ENCODE data around the gene IGSF9B.

Gene IGSF9B

GRCh38 chr11:133968300-133968699, 11.5 kb upstream of the IGSF9B start:
- Histone ChIP-seq H3K27ac (ENCODE audit: low read length) (no peak overlapping the region), H3K9me3 (ENCODE audit: control insufficient read depth in 2 of 2, low read length in 2 of 2) (no peaks in the 10 kb centered on the region), H3K9ac (ENCODE audit: low read length in 2 of 2) (no peak overlapping the region), H3K4me3 (ENCODE audit: low read length in 2 of 2) (no peak overlapping the region), H3K27me3 (ENCODE audit: control insufficient read depth in 1 of 2, insufficient read depth in 2 of 2, low read length in 2 of 2) (peaks cover 0 to 3% of the 10 kb centered on the region in 2 donors), H3K4me1 (ENCODE audit: control insufficient read depth, insufficient read depth, low read length) (peaks cover 36% of the 10 kb centered on the region), H3K36me3 (ENCODE audit: control insufficient read depth in 2 of 2, insufficient read depth in 2 of 2, low read length in 2 of 2) (no peaks in the 10 kb centered on the region)

DNA sequence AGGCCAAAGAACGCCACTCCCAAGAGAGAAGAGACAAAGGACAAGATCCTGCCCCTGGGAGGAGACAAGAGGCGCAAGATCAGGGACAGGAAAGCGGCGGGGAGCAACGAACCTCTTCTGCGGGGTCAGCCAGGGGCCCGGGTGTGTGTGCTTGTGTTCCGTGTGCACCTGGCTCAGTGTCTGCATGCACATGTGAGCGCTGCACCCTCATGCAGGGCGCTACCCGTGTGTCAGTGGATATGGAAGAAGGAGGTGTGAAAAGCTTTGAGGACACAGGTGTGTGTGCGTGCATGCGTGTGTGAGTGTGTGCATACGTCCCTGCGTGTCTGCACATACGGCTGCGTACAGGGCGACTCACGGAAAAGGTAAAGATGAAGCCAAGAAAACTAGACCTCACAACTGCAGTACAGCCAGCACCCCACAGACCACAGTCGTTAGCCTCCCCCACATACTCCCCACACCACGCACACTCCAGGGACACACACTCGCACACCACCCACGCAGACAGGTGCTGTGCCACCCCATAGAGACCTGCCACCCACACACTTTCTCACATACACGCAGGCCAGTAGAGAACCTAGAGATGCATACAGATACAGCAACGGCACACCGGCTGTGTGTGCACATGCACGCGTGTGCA, 11.0 kb upstream of the IGSF9B start:
- Histone ChIP-seq H3K4me1 (ENCODE audit: control insufficient read depth, insufficient read depth, low read length) (peaks cover 39% of the 10 kb centered on the region), H3K9me3 (ENCODE audit: control insufficient read depth in 2 of 2, low read length in 2 of 2) (no peaks in the 10 kb centered on the region), H3K4me3 (ENCODE audit: low read length in 2 of 2) (peak overlapping the region in 1 of 2 donors; percentile 40), H3K9ac (ENCODE audit: low read length in 2 of 2) (peak overlapping the region in 1 of 2 donors; percentile 4), H3K27me3 (ENCODE audit: control insufficient read depth in 1 of 2, insufficient read depth in 2 of 2, low read length in 2 of 2) (peaks cover 0 to 3% of the 10 kb centered on the region in 2 donors), H3K27ac (ENCODE audit: low read length) (no peak overlapping the region), H3K36me3 (ENCODE audit: control insufficient read depth in 2 of 2, insufficient read depth in 2 of 2, low read length in 2 of 2) (no peaks in the 10 kb centered on the region)

- peak overlapping the region; percentile 79 for H3K27ac ChIP-seq (ENCODE audit: low read length)
- H3K9ac ChIP-seq (ENCODE audit: low read length in 2 of 2), result no peak overlapping the region
- H3K4me3 ChIP-seq (ENCODE audit: low read length in 2 of 2), result peak overlapping the region in 1 of 2 donors; percentile 40
- H3K27me3 ChIP-seq (ENCODE audit: control insufficient read depth in 1 of 2, insufficient read depth in 2 of 2, low read length in 2 of 2), result peaks cover 0 to 3% of the 10 kb centered on the region in 2 donors
- H3K9me3 ChIP-seq (ENCODE audit: control insufficient read depth in 2 of 2, low read length in 2 of 2), result no peaks in the 10 kb centered on the region
- H3K4me1 ChIP-seq (ENCODE audit: control insufficient read depth, insufficient read depth, low read length), result peaks cover 39% of the 10 kb centered on the region
- H3K36me3 ChIP-seq (ENCODE audit: control insufficient read depth in 2 of 2, insufficient read depth in 2 of 2, low read length in 2 of 2), result no peaks in the 10 kb centered on the region
Observed at GRCh38 chr11:133966921-133967598, 10.3 kb upstream of the IGSF9B start.

DNA sequence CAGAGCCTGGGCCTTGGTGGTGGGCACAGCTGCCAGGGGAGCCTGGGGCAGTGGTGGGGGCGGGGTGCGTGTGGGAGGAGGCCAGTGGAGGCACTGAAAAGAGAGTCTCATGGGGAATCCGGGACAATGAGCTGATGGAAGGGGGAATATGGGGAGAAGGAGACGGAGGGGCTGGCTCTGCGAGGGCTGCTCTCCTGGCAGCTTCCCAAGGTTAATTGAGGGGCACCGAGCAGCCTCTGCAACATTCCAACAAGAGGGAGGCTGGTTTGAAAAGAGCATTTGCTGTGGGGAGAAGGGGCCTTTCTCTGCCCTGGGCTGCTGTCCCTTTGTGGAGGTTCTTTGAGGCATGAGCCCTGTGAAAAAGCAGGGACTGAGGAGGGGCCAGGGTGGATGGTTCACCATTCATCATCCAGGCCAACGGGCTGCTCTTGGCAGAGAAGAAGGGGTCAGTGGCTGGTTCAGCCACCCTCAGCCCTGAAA, 9.4 kb upstream of the IGSF9B start:
- H3K9ac ChIP-seq (ENCODE audit: low read length in 2 of 2), result no peak overlapping the region
- H3K27ac ChIP-seq (ENCODE audit: low read length), result peak overlapping the region; percentile 79
- no peak overlapping the region for H3K4me3 ChIP-seq (ENCODE audit: low read length in 2 of 2)
- no peaks in the 10 kb centered on the region for H3K36me3 ChIP-seq (ENCODE audit: control insufficient read depth in 2 of 2, insufficient read depth in 2 of 2, low read length in 2 of 2)
- no peaks in the 10 kb centered on the region for H3K9me3 ChIP-seq (ENCODE audit: control insufficient read depth in 2 of 2, low read length in 2 of 2)
- H3K27me3 ChIP-seq (ENCODE audit: control insufficient read depth in 1 of 2, insufficient read depth in 2 of 2, low read length in 2 of 2), result peaks cover 0 to 3% of the 10 kb centered on the region in 2 donors
- H3K4me1 ChIP-seq (ENCODE audit: control insufficient read depth, insufficient read depth, low read length), result peaks cover 39% of the 10 kb centered on the region

DNA sequence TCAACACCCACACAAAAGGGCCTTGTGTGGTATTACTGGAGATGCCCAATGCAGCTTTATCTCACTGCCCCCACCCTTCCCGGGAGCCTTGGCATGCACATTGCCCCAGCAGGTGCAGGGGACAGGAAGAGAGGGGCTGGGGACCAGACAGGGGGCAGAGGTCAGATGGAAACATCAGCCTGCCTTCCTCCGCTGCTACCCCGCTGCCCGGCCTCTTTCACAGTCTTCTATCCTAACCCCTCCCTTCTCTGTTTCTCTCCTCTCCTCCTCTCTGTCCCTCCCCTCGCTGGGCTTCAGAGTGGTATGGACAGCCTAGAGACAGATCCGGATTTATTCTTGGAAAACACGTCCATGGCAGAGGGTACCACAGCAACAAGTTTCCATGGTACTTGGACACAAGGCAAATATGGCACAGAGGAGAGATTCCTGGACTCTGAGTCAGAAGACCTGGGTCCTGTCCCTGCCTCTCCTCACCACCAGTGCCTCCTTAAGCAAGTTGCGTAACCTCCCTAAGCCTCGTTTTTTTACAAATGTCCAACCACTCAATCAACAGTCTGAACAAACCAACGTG, 8.3 kb upstream of the IGSF9B start:
- Histone ChIP-seq H3K27ac (ENCODE audit: low read length) (peak overlapping the region; percentile 79), H3K36me3 (ENCODE audit: control insufficient read depth in 2 of 2, insufficient read depth in 2 of 2, low read length in 2 of 2) (no peaks in the 10 kb centered on the region), H3K27me3 (ENCODE audit: control insufficient read depth in 1 of 2, insufficient read depth in 2 of 2, low read length in 2 of 2) (peaks cover 0 to 3% of the 10 kb centered on the region in 2 donors), H3K4me1 (ENCODE audit: control insufficient read depth, insufficient read depth, low read length) (peaks cover 39% of the 10 kb centered on the region), H3K4me3 (ENCODE audit: low read length in 2 of 2) (peak overlapping the region in 1 of 2 donors; percentile 22), H3K9me3 (ENCODE audit: control insufficient read depth in 2 of 2, low read length in 2 of 2) (no peaks in the 10 kb centered on the region), H3K9ac (ENCODE audit: low read length in 2 of 2) (no peak overlapping the region)

GRCh38 chr11:133964356-133964755, 7.6 kb upstream of the IGSF9B start:
- H3K4me1 ChIP-seq (ENCODE audit: control insufficient read depth, insufficient read depth, low read length), result peaks cover 39% of the 10 kb centered on the region
- H3K27me3 ChIP-seq (ENCODE audit: control insufficient read depth in 1 of 2, insufficient read depth in 2 of 2, low read length in 2 of 2), result peaks cover 0 to 3% of the 10 kb centered on the region in 2 donors
- peak overlapping the region; percentile 79 for H3K27ac ChIP-seq (ENCODE audit: low read length)
- H3K9ac ChIP-seq (ENCODE audit: low read length in 2 of 2), result no peak overlapping the region
- H3K4me3 ChIP-seq (ENCODE audit: low read length in 2 of 2), result no peak overlapping the region
- H3K9me3 ChIP-seq (ENCODE audit: control insufficient read depth in 2 of 2, low read length in 2 of 2), result no peaks in the 10 kb centered on the region
- H3K36me3 ChIP-seq (ENCODE audit: control insufficient read depth in 2 of 2, insufficient read depth in 2 of 2, low read length in 2 of 2), result no peaks in the 10 kb centered on the region

GRCh38 chr11:133961890-133962289, 5.1 kb upstream of the IGSF9B start:
- Histone ChIP-seq H3K9me3 (ENCODE audit: control insufficient read depth in 2 of 2, low read length in 2 of 2) (no peaks in the 10 kb centered on the region), H3K9ac (ENCODE audit: low read length in 2 of 2) (no peak overlapping the region), H3K36me3 (ENCODE audit: control insufficient read depth in 2 of 2, insufficient read depth in 2 of 2, low read length in 2 of 2) (no peaks in the 10 kb centered on the region), H3K4me1 (ENCODE audit: control insufficient read depth, insufficient read depth, low read length) (peaks cover 57% of the 10 kb centered on the region), H3K4me3 (ENCODE audit: low read length in 2 of 2) (no peak overlapping the region), H3K27ac (ENCODE audit: low read length) (no peak overlapping the region), H3K27me3 (ENCODE audit: control insufficient read depth in 1 of 2, insufficient read depth in 2 of 2, low read length in 2 of 2) (no peaks in the 10 kb centered on the region)

- no peaks in the 10 kb centered on the region for H3K36me3 ChIP-seq (ENCODE audit: control insufficient read depth in 2 of 2, insufficient read depth in 2 of 2, low read length in 2 of 2)
- H3K9ac ChIP-seq (ENCODE audit: low read length in 2 of 2), result peak overlapping the region; percentile 82 to 83
- H3K27ac ChIP-seq (ENCODE audit: low read length), result peak overlapping the region; percentile 98
- H3K9me3 ChIP-seq (ENCODE audit: control insufficient read depth in 2 of 2, low read length in 2 of 2), result no peaks in the 10 kb centered on the region
- peak overlapping the region; percentile 76 to 89 for H3K4me3 ChIP-seq (ENCODE audit: low read length in 2 of 2)
- peaks cover 49% of the 10 kb centered on the region for H3K4me1 ChIP-seq (ENCODE audit: control insufficient read depth, insufficient read depth, low read length)
- H3K27me3 ChIP-seq (ENCODE audit: control insufficient read depth in 1 of 2, insufficient read depth in 2 of 2, low read length in 2 of 2), result peaks cover 0 to 2% of the 10 kb centered on the region in 2 donors
Observed at GRCh38 chr11:133957900-133958299, 1.1 kb upstream of the IGSF9B start.

- Histone ChIP-seq H3K36me3 (ENCODE audit: control insufficient read depth in 2 of 2, insufficient read depth in 2 of 2, low read length in 2 of 2) (peaks cover 0 to 3% of the 10 kb centered on the region in 2 donors), H3K4me1 (ENCODE audit: control insufficient read depth, insufficient read depth, low read length) (peaks cover 68% of the 10 kb centered on the region), H3K9me3 (ENCODE audit: control insufficient read depth in 2 of 2, low read length in 2 of 2) (no peaks in the 10 kb centered on the region), H3K9ac (ENCODE audit: low read length in 2 of 2) (peak overlapping the region; percentile 69 to 80), H3K4me3 (ENCODE audit: low read length in 2 of 2) (peak overlapping the region; percentile 60 to 89), H3K27me3 (ENCODE audit: control insufficient read depth in 1 of 2, insufficient read depth in 2 of 2, low read length in 2 of 2) (peaks cover 0 to 2% of the 10 kb centered on the region in 2 donors), H3K27ac (ENCODE audit: low read length) (peak overlapping the region; percentile 98)
Observed at GRCh38 chr11:133955945-133956421, 785 bp downstream of the IGSF9B start.

DNA sequence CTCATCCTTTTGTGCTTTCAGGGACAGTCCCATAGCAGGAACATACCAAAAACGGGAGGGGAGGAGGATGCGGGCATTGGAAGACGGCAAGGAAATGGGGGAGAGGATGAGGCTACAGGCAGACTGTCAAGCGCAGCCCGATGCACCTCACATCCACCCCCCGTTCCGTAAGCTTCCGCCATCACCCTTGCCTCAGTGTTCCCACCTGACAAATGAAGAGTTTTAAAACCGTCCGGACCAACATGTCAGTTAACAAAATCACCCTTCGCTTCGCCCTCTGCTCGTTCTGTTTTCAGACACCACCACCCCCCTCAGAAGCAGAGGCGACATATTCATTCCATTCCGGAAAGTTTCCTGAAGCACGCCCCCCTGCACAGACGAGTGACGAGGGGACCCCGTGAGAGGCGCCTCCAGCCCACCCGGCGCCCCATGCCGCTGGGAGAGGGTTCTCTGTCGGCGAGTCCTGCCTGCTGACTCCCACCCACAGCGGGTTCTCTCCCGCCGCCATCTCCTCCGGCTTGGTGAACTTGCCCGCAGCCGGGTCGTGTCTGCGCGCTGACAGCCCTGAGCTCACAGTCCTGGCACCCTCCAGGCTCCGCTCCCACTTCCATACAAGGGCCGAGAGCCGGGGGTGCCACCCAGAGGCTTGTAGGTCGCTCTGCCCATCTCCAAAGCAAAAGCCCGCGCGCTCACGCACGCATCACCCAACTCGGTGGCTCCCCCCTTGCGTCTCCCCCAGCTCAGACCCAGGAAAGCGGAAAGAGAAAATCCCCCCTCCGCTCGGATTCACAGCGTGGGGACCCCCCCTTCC, 1.5 kb downstream of the IGSF9B start:
- Histone ChIP-seq H3K9ac (ENCODE audit: low read length in 2 of 2) (peak overlapping the region; percentile 96 to 98), H3K4me3 (ENCODE audit: low read length in 2 of 2) (peak overlapping the region; percentile 70 to 87), H3K27ac (ENCODE audit: low read length) (peak overlapping the region; percentile 98), H3K9me3 (ENCODE audit: control insufficient read depth in 2 of 2, low read length in 2 of 2) (no peaks in the 10 kb centered on the region), H3K4me1 (ENCODE audit: control insufficient read depth, insufficient read depth, low read length) (peaks cover 75% of the 10 kb centered on the region), H3K27me3 (ENCODE audit: control insufficient read depth in 1 of 2, insufficient read depth in 2 of 2, low read length in 2 of 2) (peaks cover 0 to 2% of the 10 kb centered on the region in 2 donors), H3K36me3 (ENCODE audit: control insufficient read depth in 2 of 2, insufficient read depth in 2 of 2, low read length in 2 of 2) (peaks cover 0 to 3% of the 10 kb centered on the region in 2 donors)
